ENCODE measurements around the gene HSPBAP1. TPM values are rescaled to one million over a fixed set of nuclear protein-coding genes. Genes with fewer than 3 reads are reported as not detected.

Gene HSPBAP1
- total RNA-seq, 4 donors from 2014 or later = 3.4 to 13.9 (median 4.0) TPM

GRCh38 chr3:122776675-122777468 lies 16.8 kb downstream of the HSPBAP1 start:
- Histone ChIP-seq H3K36me3 (peaks cover 0 to 13% (median 0%) of the 10 kb centered on the region in 3 donors), H3K27me3 (no peaks in the 10 kb centered on the region), H3K4me1 (no peaks in the 10 kb centered on the region), H3K4me3 (no peak overlapping the region), H3K27ac (no peak overlapping the region), H3K9me3 (no peaks in the 10 kb centered on the region)
- TF ChIP-seq CTCF (IDR thresholded peaks at IDR 0.05) (no peak), POLR2A (IDR thresholded peaks at IDR 0.05) (no peak)
- intact Hi-C loops (cut with DNase I) = no loop called here
- no peak for DNase-seq
- WGBS, 2 donors = 72 to 77% methylated on average over 5 of the region's 5 CpGs

- no peak overlapping the region for H3K4me3 ChIP-seq
- peak overlapping the region in 1 of 4 donors; percentile 28 for H3K27ac ChIP-seq
- no peak for TF ChIP-seq CTCF (IDR thresholded peaks at IDR 0.05)
- TF ChIP-seq POLR2A (IDR thresholded peaks at IDR 0.05) = no peak
- intact Hi-C loops (cut with DNase I) = no loop called here
- H3K36me3 ChIP-seq = peaks cover 0 to 22% (median 0%) of the 10 kb centered on the region in 3 donors
- no peaks in the 10 kb centered on the region for H3K9me3 ChIP-seq
- WGBS, 2 donors = 87 to 95% methylated on average over 3 of the region's 3 CpGs
- no peaks in the 10 kb centered on the region for H3K27me3 ChIP-seq
- no peaks in the 10 kb centered on the region for H3K4me1 ChIP-seq
- DNase-seq = no peak
Observed at GRCh38 chr3:122774564-122774963, 19.1 kb downstream of the HSPBAP1 start.

- WGBS, 2 donors = 75 to 78% methylated on average over 3 of the region's 3 CpGs
- no peak for DNase-seq
- Histone ChIP-seq H3K27me3 (no peaks in the 10 kb centered on the region), H3K27ac (peak overlapping the region in 1 of 4 donors; percentile 28), H3K36me3 (peaks cover 0 to 24% (median 0%) of the 10 kb centered on the region in 3 donors), H3K4me3 (no peak overlapping the region), H3K4me1 (no peaks in the 10 kb centered on the region), H3K9me3 (no peaks in the 10 kb centered on the region)
- intact Hi-C loops (cut with DNase I) = no loop called here
- no peak for TF ChIP-seq POLR2A (IDR thresholded peaks at IDR 0.05)
- no peak for TF ChIP-seq CTCF (IDR thresholded peaks at IDR 0.05)
Observed at GRCh38 chr3:122773944-122774509, 19.6 kb downstream of the HSPBAP1 start.

- no peak for TF ChIP-seq POLR2A (IDR thresholded peaks at IDR 0.05)
- Histone ChIP-seq H3K4me3 (no peak overlapping the region), H3K27ac (no peak overlapping the region), H3K36me3 (peaks cover 0 to 32% (median 0%) of the 10 kb centered on the region in 3 donors), H3K4me1 (no peaks in the 10 kb centered on the region), H3K9me3 (no peaks in the 10 kb centered on the region), H3K27me3 (no peaks in the 10 kb centered on the region)
- DNase-seq = no peak
- 78 to 92% methylated on average over 1 of the region's 1 CpG for WGBS, 2 donors
- intact Hi-C loops (cut with DNase I) = no loop called here
Observed at GRCh38 chr3:122772827-122773226, 20.8 kb downstream of the HSPBAP1 start.

GRCh38 chr3:122770521-122771202 lies 23.0 kb downstream of the HSPBAP1 start:
- 83 to 85% methylated on average over 5 of the region's 5 CpGs for WGBS, 2 donors
- H3K27ac ChIP-seq = peak overlapping the region in 1 of 4 donors; percentile 63
- H3K27me3 ChIP-seq = no peaks in the 10 kb centered on the region
- no peaks in the 10 kb centered on the region for H3K9me3 ChIP-seq
- H3K36me3 ChIP-seq = peaks cover 0 to 43% (median 0%) of the 10 kb centered on the region in 3 donors
- H3K4me1 ChIP-seq = no peaks in the 10 kb centered on the region
- TF ChIP-seq POLR2A (IDR thresholded peaks at IDR 0.05) (no peak), CTCF (IDR thresholded peaks at IDR 0.05) (no peak)
- intact Hi-C loops (cut with DNase I) = no loop called here
- H3K4me3 ChIP-seq = no peak overlapping the region
- no peak for DNase-seq
